Hepatocyte (in vitro differentiated cells): ENCODE results near the gene EPSTI1.

Source experiments
- EZH2 ChIP-seq: fragments of 200-600 bp; sonication (generic); IDR thresholded peaks from 2 replicates; pipeline ENCODE4 v1.6.1; 2016; ENCODE audit warnings: antibody characterized with exemption, mild to moderate bottlenecking, borderline replicate concordance
- TF ChIP-seq, protein P1 (sequence below): fragments of 200-600 bp; sonication (generic); IDR thresholded peaks from 2 replicates; pipeline ENCODE4 v1.5.1; 2016; ENCODE audit warnings: antibody characterized with exemption, mild to moderate bottlenecking; ENCODE audit not compliant: poor library complexity

DNA sequence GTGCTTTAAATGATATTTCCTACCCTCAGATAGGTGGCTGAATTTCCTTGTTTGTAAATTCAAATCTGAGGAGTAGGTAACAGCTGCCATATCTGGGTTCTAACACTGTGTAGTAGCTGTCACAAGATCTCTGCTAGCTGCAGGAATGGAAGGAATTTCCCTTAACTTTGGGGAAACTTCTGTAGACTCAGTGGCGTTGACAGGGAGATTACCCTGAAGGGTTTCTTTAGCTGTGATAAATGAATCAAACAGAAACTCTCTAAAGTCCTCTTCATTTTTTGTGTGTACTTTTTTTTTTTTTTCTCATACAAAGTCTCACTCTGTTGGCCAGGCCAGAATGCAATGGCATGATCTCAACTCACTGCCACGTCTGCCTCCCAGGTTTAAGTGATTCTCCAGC lies 5.3 kb upstream of the EPSTI1 start:
- TF ChIP-seq, protein P1, sequence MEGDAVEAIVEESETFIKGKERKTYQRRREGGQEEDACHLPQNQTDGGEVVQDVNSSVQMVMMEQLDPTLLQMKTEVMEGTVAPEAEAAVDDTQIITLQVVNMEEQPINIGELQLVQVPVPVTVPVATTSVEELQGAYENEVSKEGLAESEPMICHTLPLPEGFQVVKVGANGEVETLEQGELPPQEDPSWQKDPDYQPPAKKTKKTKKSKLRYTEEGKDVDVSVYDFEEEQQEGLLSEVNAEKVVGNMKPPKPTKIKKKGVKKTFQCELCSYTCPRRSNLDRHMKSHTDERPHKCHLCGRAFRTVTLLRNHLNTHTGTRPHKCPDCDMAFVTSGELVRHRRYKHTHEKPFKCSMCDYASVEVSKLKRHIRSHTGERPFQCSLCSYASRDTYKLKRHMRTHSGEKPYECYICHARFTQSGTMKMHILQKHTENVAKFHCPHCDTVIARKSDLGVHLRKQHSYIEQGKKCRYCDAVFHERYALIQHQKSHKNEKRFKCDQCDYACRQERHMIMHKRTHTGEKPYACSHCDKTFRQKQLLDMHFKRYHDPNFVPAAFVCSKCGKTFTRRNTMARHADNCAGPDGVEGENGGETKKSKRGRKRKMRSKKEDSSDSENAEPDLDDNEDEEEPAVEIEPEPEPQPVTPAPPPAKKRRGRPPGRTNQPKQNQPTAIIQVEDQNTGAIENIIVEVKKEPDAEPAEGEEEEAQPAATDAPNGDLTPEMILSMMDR: no peak
- no peak for TF ChIP-seq EZH2
